ENCODE measurements around the gene ZNF132. TPM values are rescaled to one million over a fixed set of nuclear protein-coding genes. Genes with fewer than 3 reads are reported as not detected.

ZNF132 gene
- polyA plus RNA-seq, 1 experiment, result 2.7 TPM

DNA sequence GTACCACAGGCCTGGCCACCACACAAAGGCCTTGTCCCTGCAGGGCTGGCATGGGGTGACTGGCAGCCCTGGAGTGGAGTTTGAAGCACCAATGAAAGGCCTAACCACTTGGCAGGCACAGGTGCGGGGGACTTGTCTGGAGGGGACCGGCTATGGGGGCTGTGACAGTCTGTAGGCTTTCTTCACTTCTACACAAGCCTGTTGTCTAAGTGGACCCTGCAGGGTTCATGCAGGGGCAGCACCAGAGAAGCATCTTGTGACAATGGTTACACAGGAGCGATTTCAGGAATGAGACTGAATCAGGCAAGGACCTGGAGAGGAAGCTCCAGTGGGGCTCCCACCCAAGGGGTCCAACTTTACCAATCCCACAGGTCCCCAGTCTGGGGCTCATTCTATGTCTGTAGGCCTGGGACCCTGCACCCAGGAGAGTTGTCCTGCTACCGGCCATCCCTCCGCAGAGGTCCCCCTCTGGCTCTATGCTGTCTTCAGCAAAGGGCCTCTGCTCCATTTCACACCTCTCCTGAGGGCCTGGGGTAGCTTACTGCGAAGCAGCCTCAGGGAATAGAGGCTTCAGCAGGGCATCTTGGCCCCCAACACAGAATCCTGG is 56.9 kb downstream of the ZNF132 start:
- DNase-seq (ENCODE audit: low read depth), result no peak
- H3K4me3 ChIP-seq (ENCODE audit: low read depth, low read length), result no peak overlapping the region
- no peaks in the 10 kb centered on the region for H3K27me3 ChIP-seq (ENCODE audit: control insufficient read depth, insufficient read depth, low read length)
- TF ChIP-seq, protein P1, sequence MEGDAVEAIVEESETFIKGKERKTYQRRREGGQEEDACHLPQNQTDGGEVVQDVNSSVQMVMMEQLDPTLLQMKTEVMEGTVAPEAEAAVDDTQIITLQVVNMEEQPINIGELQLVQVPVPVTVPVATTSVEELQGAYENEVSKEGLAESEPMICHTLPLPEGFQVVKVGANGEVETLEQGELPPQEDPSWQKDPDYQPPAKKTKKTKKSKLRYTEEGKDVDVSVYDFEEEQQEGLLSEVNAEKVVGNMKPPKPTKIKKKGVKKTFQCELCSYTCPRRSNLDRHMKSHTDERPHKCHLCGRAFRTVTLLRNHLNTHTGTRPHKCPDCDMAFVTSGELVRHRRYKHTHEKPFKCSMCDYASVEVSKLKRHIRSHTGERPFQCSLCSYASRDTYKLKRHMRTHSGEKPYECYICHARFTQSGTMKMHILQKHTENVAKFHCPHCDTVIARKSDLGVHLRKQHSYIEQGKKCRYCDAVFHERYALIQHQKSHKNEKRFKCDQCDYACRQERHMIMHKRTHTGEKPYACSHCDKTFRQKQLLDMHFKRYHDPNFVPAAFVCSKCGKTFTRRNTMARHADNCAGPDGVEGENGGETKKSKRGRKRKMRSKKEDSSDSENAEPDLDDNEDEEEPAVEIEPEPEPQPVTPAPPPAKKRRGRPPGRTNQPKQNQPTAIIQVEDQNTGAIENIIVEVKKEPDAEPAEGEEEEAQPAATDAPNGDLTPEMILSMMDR (IDR thresholded peaks at IDR 0.05; ENCODE audit: insufficient read depth, low read depth, low read length), result no peak
- no peaks in the 10 kb centered on the region for H3K36me3 ChIP-seq (ENCODE audit: control insufficient read depth, insufficient read depth, low read length)
- ChIA-PET POLR2A (interaction anchor here (0.7 kb wide), 1 partner anchor 20 kb away, joined by 9 read pairs; the partner anchor contains the start of gene ZNF497), CTCF (no interaction called here)

Small RNA genes lying within 50 kb of the gene (small RNA-seq; reads per million reads assigned to genes)
- gene MIR4754 (ENCODE audit: insufficient read length, low read depth, low replicate concordance) (not detected), gene RNU6-1337P (ENCODE audit: insufficient read length, low read depth, low replicate concordance) (not detected)

Other genes starting within 250 kb of the ZNF132 start
- 28.6 and 33.4 TPM in 2 replicates for gene ZNF544, start 211.2 kb downstream of the ZNF132 start, polyA plus RNA-seq (2011; rRNA removed)
- 2.1 and 2.5 TPM in 2 replicates for gene ZNF8, start 161.2 kb downstream of the ZNF132 start, polyA plus RNA-seq (2011; rRNA removed)
- 34.3 and 39.4 TPM in 2 replicates for gene ERVK3-1, start 134.8 kb downstream of the ZNF132 start, polyA plus RNA-seq (2011; rRNA removed)
- 2.1 and 2.3 TPM in 2 replicates for gene ZSCAN22, start 113.2 kb downstream of the ZNF132 start, polyA plus RNA-seq (2011; rRNA removed)
- 13.7 and 15.5 TPM in 2 replicates for gene A1BG, start 86.7 kb downstream of the ZNF132 start, polyA plus RNA-seq (2011; rRNA removed)
- 0.20 TPM in 2 replicates for gene ZNF497, start 77.4 kb downstream of the ZNF132 start, polyA plus RNA-seq (2011; rRNA removed)
- gene ZNF837, start 59.1 kb downstream of the ZNF132 start, polyA plus RNA-seq (2011; rRNA removed), result 0.47 and 0.82 TPM in 2 replicates
- gene RPS5, start 52.9 kb downstream of the ZNF132 start, polyA plus RNA-seq (2011; rRNA removed), result 2,500 and 3,326 TPM in 2 replicates
- not detected in 2 replicates for gene RNF225, start 44.5 kb downstream of the ZNF132 start, polyA plus RNA-seq (2011; rRNA removed)
- gene ZNF584, start 31.5 kb downstream of the ZNF132 start, polyA plus RNA-seq (2011; rRNA removed), result 8.9 and 10.0 TPM in 2 replicates
- gene ZNF324B, start 11.5 kb upstream of the ZNF132 start, polyA plus RNA-seq (2011; rRNA removed), result 1.6 and 2.0 TPM in 2 replicates
- gene ZNF324, start 26.9 kb upstream of the ZNF132 start, polyA plus RNA-seq (2011; rRNA removed), result 3.6 and 4.4 TPM in 2 replicates
- 5.0 and 8.2 TPM in 2 replicates for gene ZNF446, start 36.2 kb upstream of the ZNF132 start, polyA plus RNA-seq (2011; rRNA removed)
- 8.6 and 13.1 TPM in 2 replicates for gene SLC27A5, start 71.8 kb upstream of the ZNF132 start, polyA plus RNA-seq (2011; rRNA removed)
- gene ZBTB45, start 79.7 kb upstream of the ZNF132 start, polyA plus RNA-seq (2011; rRNA removed), result 5.2 and 9.5 TPM in 2 replicates
- 210 and 476 TPM in 2 replicates for gene TRIM28, start 103.9 kb upstream of the ZNF132 start, polyA plus RNA-seq (2011; rRNA removed)
- gene CHMP2A, start 115.0 kb upstream of the ZNF132 start, polyA plus RNA-seq (2011; rRNA removed), result 153 and 174 TPM in 2 replicates
- gene UBE2M, start 118.5 kb upstream of the ZNF132 start, polyA plus RNA-seq (2011; rRNA removed), result 66.6 and 76.3 TPM in 2 replicates
- gene MZF1, start 133.2 kb upstream of the ZNF132 start, polyA plus RNA-seq (2011; rRNA removed), result 8.4 and 12.5 TPM in 2 replicates

Data from BJ (cell line).